Upper lobe of right lung (tissue), 1 donor: ENCODE measurements around the gene ADAMTSL4. TPM values are rescaled to one million over a fixed set of nuclear protein-coding genes. Genes with fewer than 3 reads are reported as not detected.
"Not testable (repeated sequence)": the region's sequence is repeated elsewhere in the genome, so short reads cannot be mapped to it uniquely, and the experiment has no call there.

Experiments
- ATAC-seq: fragments of 200-7000 bp; cut with Tn5 transposase; one replicate; pipeline ENCODE4 v1.9.1; 2020; ENCODE audit warnings: mild to moderate bottlenecking, moderate library complexity
- DNase-seq: peaks from one replicate; pipeline ENCODE4 v3.0.0-alpha.2; 2020
- H3K27ac ChIP-seq: fragments of 200-600 bp; one replicate; pipeline ENCODE4 v1.8.0; 2022
- H3K27me3 ChIP-seq: fragments of 200-600 bp; one replicate; pipeline ENCODE4 v1.8.0; 2022; ENCODE audit warnings: mild to moderate bottlenecking
- H3K36me3 ChIP-seq: fragments of 200-600 bp; one replicate; pipeline ENCODE4 v1.8.0; 2022
- H3K4me1 ChIP-seq: fragments of 200-600 bp; one replicate; pipeline ENCODE4 v1.8.0; 2022
- H3K4me3 ChIP-seq: fragments of 200-600 bp; one replicate; pipeline ENCODE4 v1.8.0; 2022; ENCODE audit warnings: mild to moderate bottlenecking
- H3K9me3 ChIP-seq: fragments of 200-600 bp; one replicate; pipeline ENCODE4 v1.8.0; 2022
- CTCF ChIP-seq: fragments of 200-600 bp; IDR thresholded peaks from one replicate; pipeline ENCODE4 v1.8.0; 2022; ENCODE audit warnings: antibody characterized with exemption
- intact Hi-C: fragments of 100-400 bp; cut with DNase I; formaldehyde crosslinking; loops from one replicate; pipeline ENCODE4 v1.11.0; 2022
- total RNA-seq: library from RNA; stranded (reverse); fragmentation: NEBNext Ultra II Directional; extraction: Animal tissue kit (Norgen Biotek cat#: 25700); gene quantifications from one replicate; pipeline ENCODE4 v1.2.1, GENCODE V29; 2021
- donor health status: DM: no; HTN: yes; CAD: no; lungs with severe emphysema.

The ADAMTSL4 gene
- total RNA-seq, 1 donor from 2014 or later = 99.2 TPM

GRCh38 chr1:150582371-150582770 lies 33.2 kb downstream of the ADAMTSL4 start:
- no peaks in the 10 kb centered on the region for H3K27me3 ChIP-seq
- H3K27ac ChIP-seq = no peak overlapping the region
- no peak for TF ChIP-seq CTCF
- H3K4me3 ChIP-seq = no peak overlapping the region
- intact Hi-C loops = no loop called here
- ATAC-seq = no peak
- no peaks in the 10 kb centered on the region for H3K9me3 ChIP-seq
- H3K36me3 ChIP-seq = peaks cover 11% of the 10 kb centered on the region
- no peak for DNase-seq
- peaks cover 15% of the 10 kb centered on the region for H3K4me1 ChIP-seq

GRCh38 chr1:150596095-150596892 lies 47.1 kb downstream of the ADAMTSL4 start:
- no peak for TF ChIP-seq CTCF
- Histone ChIP-seq H3K9me3 (no peaks in the 10 kb centered on the region), H3K4me3 (no peak overlapping the region), H3K4me1 (no peaks in the 10 kb centered on the region), H3K27ac (no peak overlapping the region), H3K27me3 (no peaks in the 10 kb centered on the region), H3K36me3 (no peaks in the 10 kb centered on the region)
- intact Hi-C loops = no loop called here
- DNase-seq (no peak), ATAC-seq (no peak)

- no peak overlapping the region for H3K4me3 ChIP-seq
Measured at GRCh38 chr1:150596976-150597375, 47.8 kb downstream of the ADAMTSL4 start.

GRCh38 chr1:150598346-150598745 lies 49.1 kb downstream of the ADAMTSL4 start:
- ATAC-seq, H3K9me3 ChIP-seq, intact Hi-C loops, H3K27ac ChIP-seq, H3K36me3 ChIP-seq, H3K4me1 ChIP-seq, H3K4me3 ChIP-seq, DNase-seq, H3K27me3 ChIP-seq: not testable (repeated sequence)

More at GRCh38 chr1:150596976-150597375, 47.8 kb downstream of the ADAMTSL4 start:
- Histone ChIP-seq H3K27me3 (no peaks in the 10 kb centered on the region), H3K9me3 (no peaks in the 10 kb centered on the region), H3K4me1 (no peaks in the 10 kb centered on the region), H3K27ac (no peak overlapping the region), H3K36me3 (no peaks in the 10 kb centered on the region)
- DNase-seq (no peak), ATAC-seq (no peak)
- intact Hi-C loops = no loop called here
- no peak for TF ChIP-seq CTCF

GRCh38 chr1:150601540-150601939 lies 52.3 kb downstream of the ADAMTSL4 start:
- ATAC-seq = no peak
- Histone ChIP-seq H3K4me3 (no peak overlapping the region), H3K4me1 (peaks cover 15% of the 10 kb centered on the region), H3K27me3 (no peaks in the 10 kb centered on the region), H3K9me3 (no peaks in the 10 kb centered on the region), H3K36me3 (no peaks in the 10 kb centered on the region), H3K27ac (no peak overlapping the region)
- no peak for TF ChIP-seq CTCF
- intact Hi-C loops = no loop called here
- DNase-seq = no peak

GRCh38 chr1:150602372-150602771 lies 53.2 kb downstream of the ADAMTSL4 start:
- H3K27ac ChIP-seq, H3K9me3 ChIP-seq, ATAC-seq: not testable (repeated sequence)

More at GRCh38 chr1:150602372-150602771, 53.2 kb downstream of the ADAMTSL4 start:
- DNase-seq, intact Hi-C loops, H3K4me3 ChIP-seq, H3K27me3 ChIP-seq, H3K36me3 ChIP-seq: not testable (repeated sequence)
- peaks cover 15% of the 10 kb centered on the region for H3K4me1 ChIP-seq
